H1 (cell line): Measurements from ENCODE around the gene SNRPD3. TPM values are rescaled to one million over a fixed set of nuclear protein-coding genes. Genes with fewer than 3 reads are reported as not detected.

ENCODE experiments used
- CTCF ChIA-PET: fragments of 300-600 bp; sonication (Branson Sonifier 250); formaldehyde crosslinking; loops from one replicate; lab custom pipeline; 2021; ENCODE audit not compliant: partially characterized antibody; lab: Charles Lee
- POLR2A ChIA-PET: fragments of 300-600 bp; sonication (Branson Sonifier 250); formaldehyde crosslinking; loops from one replicate; lab custom pipeline; 2021; ENCODE audit warnings: inconsistent platforms; ENCODE audit not compliant: partially characterized antibody; lab: Charles Lee
- DNase-seq, 2 experiments: peaks; one replicate each; pipeline versions ENCODE4 v3.0.0 to v3.0.0-alpha.2; 2010 to 2022; ENCODE audit warnings: low spot score in 2 of 2, low read depth in 1 of 2, mixed read lengths in 1 of 2
- FAIRE-seq: peaks from 2 replicates; lab custom pipeline; 2011; peaks lifted over from hg19 to GRCh38; lab: Jason Lieb, UNC
- H2AFZ ChIP-seq: 2 replicates; pipeline ENCODE4 v1.8.1; 2012; ENCODE audit warnings: low read length, inconsistent platforms
- H2AK5ac ChIP-seq: 2 replicates; pipeline ENCODE4 v1.6.1; 2013; ENCODE audit warnings: low read depth, low read length
- H2BK120ac ChIP-seq: replicated peaks from 2 replicates; pipeline ENCODE3; 2013; ENCODE audit warnings: low read depth, low read length, inconsistent platforms
- H2BK12ac ChIP-seq: 2 replicates; pipeline ENCODE4 v1.6.1; 2013; ENCODE audit warnings: low read depth, low read length
- H2BK15ac ChIP-seq: 2 replicates; pipeline ENCODE4 v1.6.1; 2013; ENCODE audit warnings: low read length
- H2BK20ac ChIP-seq: 2 replicates; pipeline ENCODE4 v1.6.1; 2013; ENCODE audit warnings: low read length
- H2BK5ac ChIP-seq: 2 replicates; pipeline ENCODE4 v1.6.1; 2013; ENCODE audit warnings: low read depth, low read length
- H3K14ac ChIP-seq: 2 replicates; pipeline ENCODE4 v1.6.1; 2013; ENCODE audit warnings: inconsistent platforms; ENCODE audit not compliant: insufficient read length
- H3K18ac ChIP-seq: 2 replicates; pipeline ENCODE4 v1.6.1; 2013; ENCODE audit warnings: low read length; ENCODE audit errors: extremely low read depth
- H3K23ac ChIP-seq: 2 replicates; pipeline ENCODE4 v1.6.1; 2013; ENCODE audit warnings: inconsistent platforms; ENCODE audit not compliant: insufficient read length
- H3K23me2 ChIP-seq: 2 replicates; pipeline ENCODE4 v1.6.1; 2013; ENCODE audit warnings: low read depth, low read length
- H3K27ac ChIP-seq: 2 replicates; pipeline ENCODE4 v1.6.1; 2011; ENCODE audit warnings: low read depth, low read length, inconsistent platforms
- H3K27me3 ChIP-seq, 4 experiments: replicated peaks in 1 of 4; 1 replicate in 1 of 4; 2 replicates in 3 of 4; pipeline versions ENCODE4 v1.6.1 to v1.8.1; 2011 to 2013; ENCODE audit warnings: low read length in 3 of 4, mild to moderate bottlenecking in 3 of 4, inconsistent platforms in 2 of 4, mixed read lengths in 2 of 4, moderate library complexity in 1 of 4; ENCODE audit not compliant: control insufficient read depth in 3 of 4, insufficient read depth in 3 of 4; ENCODE audit errors: extremely low read depth in 1 of 4
- H3K36me3 ChIP-seq, 4 experiments: 2 replicates each; pipeline versions ENCODE4 v1.6.1 to v1.8.1; 2011 to 2013; ENCODE audit warnings: mild to moderate bottlenecking in 4 of 4, low read length in 3 of 4, moderate library complexity in 2 of 4, control low read depth in 1 of 4, inconsistent platforms in 1 of 4; ENCODE audit not compliant: insufficient read depth in 4 of 4, control insufficient read depth in 2 of 4
- H3K4ac ChIP-seq: replicated peaks from 2 replicates; pipeline ENCODE3; 2013; ENCODE audit warnings: low read length, low read depth, mixed read lengths, inconsistent platforms; ENCODE audit not compliant: insufficient read length
- H3K4me1 ChIP-seq, 4 experiments: replicated peaks in 1 of 4; 1 replicate in 1 of 4; 2 replicates in 3 of 4; pipeline versions ENCODE4 v1.6.1 to v1.8.1; 2011 to 2013; ENCODE audit warnings: low read length in 3 of 4, inconsistent platforms in 2 of 4, mixed read lengths in 1 of 4; ENCODE audit not compliant: insufficient read depth in 4 of 4, control insufficient read depth in 3 of 4
- H3K4me2 ChIP-seq, 2 experiments: 2 replicates each; pipeline versions ENCODE4 v1.6.1 to v1.8.1; 2011 to 2013; ENCODE audit warnings: low read depth in 2 of 2, low read length in 2 of 2, control low read depth in 1 of 2, inconsistent platforms in 1 of 2, mild to moderate bottlenecking in 1 of 2; ENCODE audit not compliant: insufficient read depth in 1 of 2
- H3K4me3 ChIP-seq, 4 experiments: fragments of 200-600, 300-600 bp in 1 of 4; sonication (generic), shearing (Covaris generic), sonication (Bioruptor Twin) in 1 of 4; 2 replicates each; pipeline versions ENCODE4 v1.5.1 to v1.8.1; 2011 to 2016; ENCODE audit warnings: low read length in 4 of 4, low read depth in 3 of 4, control low read depth in 2 of 4, inconsistent platforms in 2 of 4, mild to moderate bottlenecking in 2 of 4, mixed read lengths in 1 of 4, moderate library complexity in 1 of 4; ENCODE audit not compliant: insufficient read depth in 2 of 4; ENCODE audit errors: extremely low read depth in 1 of 4
- H3K56ac ChIP-seq: replicated peaks from 2 replicates; pipeline ENCODE3; 2013; ENCODE audit warnings: low read depth, mild to moderate bottlenecking, mixed read lengths, low read length, inconsistent platforms; ENCODE audit not compliant: insufficient read length
- H3K79me1 ChIP-seq: 2 replicates; pipeline ENCODE4 v1.6.1; 2013; ENCODE audit warnings: low read depth, low read length, control low read depth
- H3K79me2 ChIP-seq, 2 experiments: 2 replicates each; pipeline versions ENCODE4 v1.6.1 to v1.8.1; 2012 to 2013; ENCODE audit warnings: low read length in 2 of 2, mild to moderate bottlenecking in 2 of 2, inconsistent platforms in 1 of 2; ENCODE audit not compliant: insufficient read depth in 2 of 2, control insufficient read depth in 1 of 2
- H3K9ac ChIP-seq, 4 experiments: replicated peaks in 1 of 4; 1 replicate in 1 of 4; 2 replicates in 3 of 4; pipeline versions ENCODE4 v1.6.1 to v1.8.1; 2011 to 2013; ENCODE audit warnings: low read depth in 3 of 4, low read length in 3 of 4, control low read depth in 2 of 4, mild to moderate bottlenecking in 2 of 4, moderate library complexity in 2 of 4, inconsistent platforms in 1 of 4; ENCODE audit errors: extremely low read depth in 1 of 4
- H3K9me3 ChIP-seq, 2 experiments: 2 replicates each; pipeline versions ENCODE4 v1.6.1 to v1.8.1; 2012 to 2013; ENCODE audit warnings: mild to moderate bottlenecking in 2 of 2, moderate library complexity in 2 of 2, control low read depth in 1 of 2, inconsistent platforms in 1 of 2, low read depth in 1 of 2, low read length in 1 of 2, mixed read lengths in 1 of 2; ENCODE audit not compliant: insufficient read depth in 2 of 2
- H4K20me1 ChIP-seq, 2 experiments: replicated peaks in 1 of 2; 2 replicates each; pipeline versions ENCODE3 to v1.8.1; 2011 to 2013; ENCODE audit warnings: inconsistent platforms in 2 of 2, low read length in 2 of 2, mild to moderate bottlenecking in 1 of 2; ENCODE audit not compliant: insufficient read depth in 2 of 2, control insufficient read depth in 1 of 2
- H4K5ac ChIP-seq: 2 replicates; pipeline ENCODE4 v1.6.1; 2013; ENCODE audit warnings: low read length, low read depth, mixed read lengths, inconsistent platforms; ENCODE audit not compliant: insufficient read length
- H4K8ac ChIP-seq: 2 replicates; pipeline ENCODE4 v1.8.0; 2013; ENCODE audit warnings: mild to moderate bottlenecking, moderate library complexity, low read length, inconsistent platforms; ENCODE audit not compliant: insufficient read depth; ENCODE audit errors: extremely low read depth
- H4K91ac ChIP-seq: replicated peaks from 2 replicates; pipeline ENCODE3; 2013; ENCODE audit warnings: low read length, mixed read lengths, inconsistent platforms; ENCODE audit not compliant: insufficient read length
- ASH2L ChIP-seq: fragments of 200-600, 300-600 bp; sonication (generic); IDR thresholded peaks from one replicate; pipeline ENCODE4 v1.7.1; 2017; ENCODE audit warnings: low read length
- BCL11A ChIP-seq, 2 experiments: IDR thresholded peaks; one replicate each; pipeline ENCODE4 v1.6.1; 2011; ENCODE audit warnings: low read depth in 2 of 2, low read length in 2 of 2, mild to moderate bottlenecking in 2 of 2
- CHD1 ChIP-seq: IDR thresholded peaks from 2 replicates; pipeline ENCODE4 v1.6.1; 2012; ENCODE audit warnings: low read depth, low read length, improper control_type of control experiment
- CREB1 ChIP-seq: IDR thresholded peaks from 2 replicates; pipeline ENCODE4 v1.6.1; 2012; ENCODE audit warnings: inconsistent platforms
- EP300 ChIP-seq, 2 experiments: IDR thresholded peaks; 1 replicate in 1 of 2; 2 replicates in 1 of 2; pipeline ENCODE4 v1.6.1; 2011 to 2012; ENCODE audit warnings: low read depth in 2 of 2, low read length in 2 of 2, mild to moderate bottlenecking in 2 of 2, borderline replicate concordance in 1 of 2, inconsistent platforms in 1 of 2, moderate library complexity in 1 of 2
- JUND ChIP-seq: IDR thresholded peaks from 2 replicates; pipeline ENCODE4 v1.6.1; 2011; ENCODE audit warnings: mild to moderate bottlenecking, improper control_type of control experiment, low read length
- KDM1A ChIP-seq: fragments of 200-600, 300-600 bp; sonication (generic); IDR thresholded peaks from 2 replicates; pipeline ENCODE4 v1.7.1; 2016; ENCODE audit warnings: mild to moderate bottlenecking, low read length, borderline replicate concordance
- MAFK ChIP-seq: IDR thresholded peaks from 2 replicates; pipeline ENCODE4 v1.6.1; 2012; ENCODE audit warnings: low read depth, mild to moderate bottlenecking, improper control_type of control experiment, low read length
- RBBP5 ChIP-seq: IDR thresholded peaks from 2 replicates; pipeline ENCODE4 v1.7.1; 2012; ENCODE audit warnings: low read depth, mild to moderate bottlenecking, inconsistent platforms, low read length, moderate library complexity, borderline replicate concordance
- SIN3A ChIP-seq, 2 experiments: IDR thresholded peaks in 1 of 2; conservative IDR thresholded peaks in 1 of 2; 2 replicates each; pipeline ENCODE4 v1.6.1; 2011 to 2012; ENCODE audit warnings: low read length in 2 of 2, improper control_type of control experiment in 1 of 2, low read depth in 1 of 2, mild to moderate bottlenecking in 1 of 2
- TEAD4 ChIP-seq: IDR thresholded peaks from 2 replicates; pipeline ENCODE4 v1.6.1; 2012; ENCODE audit warnings: low read depth, low read length, inconsistent platforms, mixed read lengths
- WGBS, 2 experiments: shearing (Covaris generic) in 1 of 2; methylation state at CpG; one replicate each; pipeline versions ENCODE4 v1.1.6 to v1.1.7; 2013 to 2015; ENCODE audit warnings: low lambda C conversion rate in 2 of 2, mixed read lengths in 2 of 2, inconsistent platforms in 1 of 2, low coverage in 1 of 2, missing lambda C conversion rate in 1 of 2; ENCODE audit not compliant: insufficient replicate concordance in 2 of 2, insufficient coverage in 1 of 2, insufficient read length in 1 of 2; ENCODE audit errors: extremely low coverage in 1 of 2, missing lambda C conversion rate in 1 of 2; 5-methylcytosine and 5-hydroxymethylcytosine counted together
- polyA plus RNA-seq, 7 experiments: library from polyadenylated mRNA; depleted of rRNA in 3 of 7; stranded (reverse) in 5 of 7; unstranded in 2 of 7; fragments of >200 nt in 5 of 7; fragments of 200-250 nt in 2 of 7; gene quantifications; 1 replicate in 5 of 7; 2 replicates in 1 of 7; 4 replicates in 1 of 7; pipeline versions ENCODE4 v1.2.1 to v1.2.3, GENCODE V29; 2011 to 2013; ENCODE audit warnings: missing spikeins in 2 of 7, mixed read lengths in 2 of 7
- total RNA-seq: library from RNA; stranded (reverse); fragmentation: NEBNext Ultra II Directional; extraction: Animal tissue kit (Norgen Biotek cat#: 25700); gene quantifications from 2 replicates; pipeline ENCODE4 v1.2.1, GENCODE V29; 2021
- TF ChIP-seq, protein P1 (sequence below): IDR thresholded peaks from 2 replicates; pipeline ENCODE4 v1.6.1; 2011; ENCODE audit warnings: low read length, improper control_type of control experiment
- TF ChIP-seq, protein P2 (sequence below): IDR thresholded peaks from 2 replicates; pipeline ENCODE4 v1.6.1; 2011; ENCODE audit warnings: low read depth, mild to moderate bottlenecking, low read length; ENCODE audit not compliant: insufficient read depth

Gene SNRPD3
- total and polyA plus RNA-seq, 2 of the 8 experiments (the other 6 are each of a cell fraction or from before 2014, with no cell fraction given) = 200 to 455 TPM

DNA sequence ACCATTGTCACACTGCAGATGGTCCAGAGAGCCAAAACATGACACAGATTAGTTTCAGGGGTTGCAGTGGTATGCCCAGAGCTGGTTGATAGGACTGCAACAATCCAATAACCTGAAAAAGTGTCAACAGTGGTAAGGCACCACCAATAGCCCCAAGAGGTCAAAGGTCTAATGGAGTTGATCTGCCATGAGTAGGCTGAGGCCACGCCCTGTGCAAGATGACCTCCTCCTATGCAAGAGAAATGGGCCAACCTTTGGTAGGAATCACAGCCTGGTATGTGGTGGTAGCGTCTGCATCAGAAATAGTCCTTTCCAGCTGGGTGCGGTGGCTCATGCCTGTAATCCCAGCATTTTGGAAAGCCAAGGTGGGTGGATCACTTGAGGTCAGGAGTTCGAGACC is 20.5 kb upstream of the SNRPD3 start:
- Histone ChIP-seq H2AK5ac (no peak overlapping the region), H3K23ac (no peak overlapping the region), H3K56ac (no peak overlapping the region), H2BK5ac (no peak overlapping the region), H3K27ac (no peak overlapping the region), H2BK15ac (no peak overlapping the region), H3K4me1 (no peaks in the 10 kb centered on the region), H4K5ac (no peak overlapping the region), H3K9ac (no peak overlapping the region), H3K9me3 (no peaks in the 10 kb centered on the region), H3K27me3 (no peaks in the 10 kb centered on the region; a peak in 1 of 7 replicates), H3K36me3 (peaks cover 0 to 7% (median under 1%) of the 10 kb centered on the region in 4 experiments; a peak in 3 of 8 replicates), H3K14ac (no peak overlapping the region), H3K79me2 (no peaks in the 10 kb centered on the region), H4K20me1 (peaks cover 0 to 1% of the 10 kb centered on the region in 2 experiments), H2BK20ac (no peak overlapping the region), H4K91ac (no peak overlapping the region), H2BK12ac (no peak overlapping the region), H3K4me3 (no peak overlapping the region), H4K8ac (no peak overlapping the region), H3K4ac (no peak overlapping the region), H3K23me2 (no peaks in the 10 kb centered on the region), H3K79me1 (no peaks in the 10 kb centered on the region), H3K4me2 (no peak overlapping the region), H2BK120ac (no peak overlapping the region), H3K18ac (no peak overlapping the region), H2AFZ (no peak overlapping the region)
- no peak for FAIRE-seq
- DNase-seq = no peak
- ChIA-PET POLR2A (no interaction called here), CTCF (interaction anchor here (0.5 to 1.4 kb wide), 4 partner anchors 8 to 132 kb away, joined by 3 to 4 read pairs (median 3); no protein-coding TSS in a partner anchor)
- WGBS, 2 experiments = 94% methylated on average over 4 of the region's 4 CpGs; no CpG with 5 or more reads in 1 of the 2 experiments
- TF ChIP-seq ASH2L (no peak), MAFK (no peak), CHD1 (no peak), EP300 (IDR thresholded peaks at IDR 0.05; ENCODE audit: borderline replicate concordance in 1 of 2, low read depth in 2 of 2, low read length in 2 of 2) (no peak), JUND (no peak), RBBP5 (no peak), SIN3A (conservative IDR thresholded peaks at IDR 0.05 in 1 of 2, IDR thresholded peaks at IDR 0.05 in 1 of 2; ENCODE audit: low read depth in 1 of 2, low read length in 2 of 2) (no peak), CREB1 (no peak), TEAD4 (no peak), BCL11A (IDR thresholded peaks at IDR 0.05; ENCODE audit: low read depth in 2 of 2, low read length in 2 of 2) (no peak), KDM1A (no peak)
- TF ChIP-seq, protein P1, sequence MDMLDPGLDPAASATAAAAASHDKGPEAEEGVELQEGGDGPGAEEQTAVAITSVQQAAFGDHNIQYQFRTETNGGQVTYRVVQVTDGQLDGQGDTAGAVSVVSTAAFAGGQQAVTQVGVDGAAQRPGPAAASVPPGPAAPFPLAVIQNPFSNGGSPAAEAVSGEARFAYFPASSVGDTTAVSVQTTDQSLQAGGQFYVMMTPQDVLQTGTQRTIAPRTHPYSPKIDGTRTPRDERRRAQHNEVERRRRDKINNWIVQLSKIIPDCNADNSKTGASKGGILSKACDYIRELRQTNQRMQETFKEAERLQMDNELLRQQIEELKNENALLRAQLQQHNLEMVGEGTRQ = no peak
- TF ChIP-seq, protein P2, sequence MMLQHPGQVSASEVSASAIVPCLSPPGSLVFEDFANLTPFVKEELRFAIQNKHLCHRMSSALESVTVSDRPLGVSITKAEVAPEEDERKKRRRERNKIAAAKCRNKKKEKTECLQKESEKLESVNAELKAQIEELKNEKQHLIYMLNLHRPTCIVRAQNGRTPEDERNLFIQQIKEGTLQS = no peak
